CD14-positive monocyte (primary cell): ENCODE measurements around the gene RIBC2. TPM values are rescaled to one million over a fixed set of nuclear protein-coding genes. Genes with fewer than 3 reads are reported as not detected.

Experiments used
- DNase-seq, 3 donors: peaks; one replicate each; pipeline ENCODE4 v3.0.0-alpha.2; 2011 to 2022
- H2AFZ ChIP-seq: 2 replicates; pipeline ENCODE4 v1.6.0; 2012; ENCODE audit warnings: mild to moderate bottlenecking, low read depth, low read length, inconsistent platforms; ENCODE audit not compliant: insufficient read depth, poor library complexity, severe bottlenecking
- H3K27ac ChIP-seq, 2 donors: 1 replicate in 1 of 2; 2 replicates in 1 of 2; pipeline ENCODE4 v1.5.1; 2012 to 2013; ENCODE audit warnings: low read length in 2 of 2, control low read depth in 1 of 2, inconsistent platforms in 1 of 2, low read depth in 1 of 2, mild to moderate bottlenecking in 1 of 2
- H3K27me3 ChIP-seq, 2 donors: one replicate each; pipeline versions ENCODE4 v1.6.0 to v1.6.1; 2011 to 2013; ENCODE audit warnings: low read length in 2 of 2; ENCODE audit not compliant: control insufficient read depth in 2 of 2, insufficient read depth in 2 of 2
- H3K36me3 ChIP-seq, 2 donors: replicated peaks in 1 of 2; 1 replicate in 1 of 2; 2 replicates in 1 of 2; pipeline versions ENCODE4 v1.5.1 to v1.6.1; 2012 to 2013; ENCODE audit warnings: low read length in 2 of 2, control low read depth in 1 of 2, inconsistent platforms in 1 of 2, mild to moderate bottlenecking in 1 of 2; ENCODE audit not compliant: insufficient read depth in 2 of 2, control insufficient read depth in 1 of 2
- H3K4me1 ChIP-seq, 2 donors: 1 replicate in 1 of 2; 2 replicates in 1 of 2; pipeline versions ENCODE4 v1.5.1 to v1.6.1; 2012 to 2013; ENCODE audit warnings: low read length in 2 of 2, control low read depth in 1 of 2, inconsistent platforms in 1 of 2, mild to moderate bottlenecking in 1 of 2, moderate library complexity in 1 of 2; ENCODE audit not compliant: insufficient read depth in 2 of 2, control insufficient read depth in 1 of 2
- H3K4me2 ChIP-seq: replicated peaks from 2 replicates; pipeline ENCODE3; 2012; ENCODE audit warnings: low read length, moderate library complexity, mild to moderate bottlenecking; ENCODE audit not compliant: poor library complexity, severe bottlenecking; ENCODE audit errors: extremely low read depth
- H3K4me3 ChIP-seq, 3 experiments: fragments of 200-600 bp in 1 of 3; sonication (generic) in 1 of 3; replicated peaks in 1 of 3; 1 replicate in 2 of 3; 2 replicates in 1 of 3; pipeline ENCODE4 v1.5.1; 2011 to 2013; ENCODE audit warnings: low read length in 3 of 3, mild to moderate bottlenecking in 3 of 3, control low read depth in 2 of 3, low read depth in 2 of 3, inconsistent platforms in 1 of 3, moderate library complexity in 1 of 3
- H3K79me2 ChIP-seq: 2 replicates; pipeline ENCODE4 v1.6.0; 2012; ENCODE audit warnings: mild to moderate bottlenecking, control low read depth, inconsistent platforms, low read length, moderate library complexity; ENCODE audit not compliant: insufficient read depth
- H3K9ac ChIP-seq: 2 replicates; pipeline ENCODE4 v1.6.0; 2017; ENCODE audit warnings: low read length, mild to moderate bottlenecking; ENCODE audit not compliant: insufficient read depth, poor library complexity, severe bottlenecking
- H3K9me3 ChIP-seq, 2 donors: replicated peaks in 1 of 2; 1 replicate in 1 of 2; 2 replicates in 1 of 2; pipeline versions ENCODE4 v1.5.1 to v1.6.1; 2012 to 2013; ENCODE audit warnings: low read length in 2 of 2, control low read depth in 1 of 2; ENCODE audit not compliant: control insufficient read depth in 1 of 2, insufficient read depth in 1 of 2
- H4K20me1 ChIP-seq: 2 replicates; pipeline ENCODE4 v1.6.0; 2012; ENCODE audit warnings: mild to moderate bottlenecking, low read length, control low read depth, moderate library complexity; ENCODE audit not compliant: insufficient read depth
- H3K27ac Mint-ChIP-seq, 7 donors: one replicate each; pipeline ENCODE4 v1.8.0; 2020; ENCODE audit warnings: mild to moderate bottlenecking in 7 of 7, mixed read lengths in 7 of 7, moderate library complexity in 6 of 7, inconsistent platforms in 2 of 7
- H3K27me3 Mint-ChIP-seq, 3 donors: one replicate each; pipeline ENCODE4 v1.8.0; 2021 to 2022; ENCODE audit warnings: low read depth in 3 of 3, mild to moderate bottlenecking in 3 of 3, mixed read lengths in 3 of 3, moderate library complexity in 3 of 3, inconsistent platforms in 1 of 3
- H3K36me3 Mint-ChIP-seq, 2 donors: one replicate each; pipeline ENCODE4 v1.8.0; 2020; ENCODE audit warnings: mixed read lengths in 2 of 2, inconsistent platforms in 1 of 2, mild to moderate bottlenecking in 1 of 2
- H3K4me1 Mint-ChIP-seq: one replicate; pipeline ENCODE4 v1.8.0; 2020; ENCODE audit warnings: mild to moderate bottlenecking, mixed read lengths
- H3K4me3 Mint-ChIP-seq, 2 donors: one replicate each; pipeline ENCODE4 v1.8.0; 2020; ENCODE audit warnings: mild to moderate bottlenecking in 2 of 2, mixed read lengths in 2 of 2, moderate library complexity in 1 of 2
- H3K9me3 Mint-ChIP-seq, 7 donors: one replicate each; pipeline ENCODE4 v1.8.0; 2020 to 2022; ENCODE audit warnings: mixed read lengths in 7 of 7, mild to moderate bottlenecking in 6 of 7, moderate library complexity in 6 of 7, inconsistent platforms in 2 of 7
- WGBS: methylation state at CpG from one replicate; pipeline ENCODE4 v1.1.5; 2013; ENCODE audit warnings: missing lambda C conversion rate; ENCODE audit not compliant: insufficient coverage; 5-methylcytosine and 5-hydroxymethylcytosine counted together
- intact Hi-C, 2 donors: fragments of 100-400 bp; cut with micrococcal nuclease; formaldehyde crosslinking; loops; one replicate each; pipeline versions ENCODE4 v1.15.0 to v1.15.1; 2023
- polyA plus RNA-seq, 3 donors: library from polyadenylated mRNA; depleted of rRNA in 1 of 3; unstranded in 2 of 3; stranded (reverse) in 1 of 3; fragments of 300-500 nt in 2 of 3; fragments of >200 nt in 1 of 3; fragmentation: Illumina TruSeq in 2 of 3; gene quantifications; 1 replicate in 2 of 3; 2 replicates in 1 of 3; pipeline ENCODE4 v1.2.3, GENCODE V29; 2012 to 2021
- TF ChIP-seq, protein P1 (sequence below): fragments of 200-600 bp; IDR thresholded peaks from one replicate; pipeline ENCODE4 v1.8.0; 2022; ENCODE audit warnings: antibody characterized with exemption, mild to moderate bottlenecking

The RIBC2 gene
- polyA plus RNA-seq, 3 donors, result not detected

DNA sequence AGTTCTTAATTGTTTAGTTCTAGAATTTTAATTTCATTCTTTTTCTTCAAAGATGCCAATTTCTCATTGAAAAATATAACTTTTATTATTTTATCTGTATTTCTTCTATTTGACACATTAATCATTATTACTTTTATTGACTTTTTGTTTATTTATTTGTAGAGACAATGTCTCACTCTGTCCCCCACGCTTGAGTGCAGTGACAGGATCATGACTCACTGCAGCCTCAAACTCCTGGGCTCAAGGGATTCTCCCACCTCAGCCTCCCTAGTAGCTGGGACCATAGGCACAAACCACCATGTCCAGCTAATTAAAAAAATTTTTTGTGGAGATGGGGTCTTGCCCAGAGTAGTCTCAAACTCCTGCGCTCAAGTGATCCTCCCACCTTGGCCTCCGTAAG, 58.9 kb downstream of the RIBC2 start:
- H3K9me3 ChIP-seq, result no peaks in the 10 kb centered on the region
- 100% methylated on average over 1 of the region's 3 CpGs for whole genome bisulfite sequencing
- H3K27ac ChIP-seq, result no peak overlapping the region
- Mint-ChIP-seq H3K4me3 (no peak overlapping the region), H3K27ac (no peak overlapping the region), H3K36me3 (no peaks in the 10 kb centered on the region), H3K27me3 (peaks cover 2 to 4% (median 4%) of the 10 kb centered on the region in 3 donors), H3K9me3 (peaks cover 0 to 3% (median 2%) of the 10 kb centered on the region in 7 donors), H3K4me1 (peaks cover 4% of the 10 kb centered on the region)
- TF ChIP-seq, protein P1, sequence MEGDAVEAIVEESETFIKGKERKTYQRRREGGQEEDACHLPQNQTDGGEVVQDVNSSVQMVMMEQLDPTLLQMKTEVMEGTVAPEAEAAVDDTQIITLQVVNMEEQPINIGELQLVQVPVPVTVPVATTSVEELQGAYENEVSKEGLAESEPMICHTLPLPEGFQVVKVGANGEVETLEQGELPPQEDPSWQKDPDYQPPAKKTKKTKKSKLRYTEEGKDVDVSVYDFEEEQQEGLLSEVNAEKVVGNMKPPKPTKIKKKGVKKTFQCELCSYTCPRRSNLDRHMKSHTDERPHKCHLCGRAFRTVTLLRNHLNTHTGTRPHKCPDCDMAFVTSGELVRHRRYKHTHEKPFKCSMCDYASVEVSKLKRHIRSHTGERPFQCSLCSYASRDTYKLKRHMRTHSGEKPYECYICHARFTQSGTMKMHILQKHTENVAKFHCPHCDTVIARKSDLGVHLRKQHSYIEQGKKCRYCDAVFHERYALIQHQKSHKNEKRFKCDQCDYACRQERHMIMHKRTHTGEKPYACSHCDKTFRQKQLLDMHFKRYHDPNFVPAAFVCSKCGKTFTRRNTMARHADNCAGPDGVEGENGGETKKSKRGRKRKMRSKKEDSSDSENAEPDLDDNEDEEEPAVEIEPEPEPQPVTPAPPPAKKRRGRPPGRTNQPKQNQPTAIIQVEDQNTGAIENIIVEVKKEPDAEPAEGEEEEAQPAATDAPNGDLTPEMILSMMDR, result no peak
- no peaks in the 10 kb centered on the region for H3K4me1 ChIP-seq
- intact Hi-C loops, result no loop called here
- no peak overlapping the region for H3K4me3 ChIP-seq
- H3K79me2 ChIP-seq, result no peaks in the 10 kb centered on the region
- no peaks in the 10 kb centered on the region for H3K36me3 ChIP-seq
- no peak for DNase-seq
- no peak overlapping the region for H3K9ac ChIP-seq
- no peak overlapping the region for H2AFZ ChIP-seq
- no peak overlapping the region for H3K4me2 ChIP-seq
- no peaks in the 10 kb centered on the region for H4K20me1 ChIP-seq
- no peaks in the 10 kb centered on the region for H3K27me3 ChIP-seq

GRCh38 chr22:45473626-45474237, 60.2 kb downstream of the RIBC2 start:
- H3K36me3 ChIP-seq, result no peaks in the 10 kb centered on the region
- H3K9me3 Mint-ChIP-seq, result peaks cover 0 to 5% (median 0%) of the 10 kb centered on the region in 7 donors
- no peak overlapping the region for H3K27ac ChIP-seq
- no peak for DNase-seq
- 93% methylated on average over 3 of the region's 6 CpGs for WGBS
- no peaks in the 10 kb centered on the region for H3K4me1 ChIP-seq
- intact Hi-C loops, result no loop called here
- H3K36me3 Mint-ChIP-seq, result no peaks in the 10 kb centered on the region
- H3K4me3 Mint-ChIP-seq, result no peak overlapping the region
- peaks cover 2 to 4% (median 2%) of the 10 kb centered on the region in 3 donors for H3K27me3 Mint-ChIP-seq
- H4K20me1 ChIP-seq, result no peaks in the 10 kb centered on the region
- H3K9me3 ChIP-seq, result no peaks in the 10 kb centered on the region
- peaks cover 4% of the 10 kb centered on the region for H3K4me1 Mint-ChIP-seq
- TF ChIP-seq, protein P1, result no peak
- no peak overlapping the region for H3K4me2 ChIP-seq
- H3K27me3 ChIP-seq, result no peaks in the 10 kb centered on the region
- H3K4me3 ChIP-seq, result no peak overlapping the region
- H3K27ac Mint-ChIP-seq, result no peak overlapping the region
- no peak overlapping the region for H2AFZ ChIP-seq
- H3K9ac ChIP-seq, result no peak overlapping the region
- no peaks in the 10 kb centered on the region for H3K79me2 ChIP-seq
